NB4 (cell line): ENCODE data around the gene MFAP5.
A peak's percentile ranks its signal among the peaks of the same experiment; 100 is the strongest.

Experiments used
- MYC ChIP-seq: IDR thresholded peaks from 2 replicates; pipeline ENCODE4 v1.6.1; 2011; ENCODE audit warnings: low read depth, low read length
- POLR2A ChIP-seq: IDR thresholded peaks from 2 replicates; pipeline ENCODE4 v1.6.1; 2011; ENCODE audit warnings: mild to moderate bottlenecking; ENCODE audit not compliant: insufficient read length; ENCODE audit errors: extremely low read depth
- TF ChIP-seq, protein P1 (sequence below): IDR thresholded peaks from one replicate; pipeline ENCODE4 v1.5.1; 2012; ENCODE audit warnings: low read depth, low read length
- TF ChIP-seq, protein P2 (sequence below): IDR thresholded peaks from 2 replicates; pipeline ENCODE4 v1.6.1; 2011; ENCODE audit warnings: low read depth, low read length

DNA sequence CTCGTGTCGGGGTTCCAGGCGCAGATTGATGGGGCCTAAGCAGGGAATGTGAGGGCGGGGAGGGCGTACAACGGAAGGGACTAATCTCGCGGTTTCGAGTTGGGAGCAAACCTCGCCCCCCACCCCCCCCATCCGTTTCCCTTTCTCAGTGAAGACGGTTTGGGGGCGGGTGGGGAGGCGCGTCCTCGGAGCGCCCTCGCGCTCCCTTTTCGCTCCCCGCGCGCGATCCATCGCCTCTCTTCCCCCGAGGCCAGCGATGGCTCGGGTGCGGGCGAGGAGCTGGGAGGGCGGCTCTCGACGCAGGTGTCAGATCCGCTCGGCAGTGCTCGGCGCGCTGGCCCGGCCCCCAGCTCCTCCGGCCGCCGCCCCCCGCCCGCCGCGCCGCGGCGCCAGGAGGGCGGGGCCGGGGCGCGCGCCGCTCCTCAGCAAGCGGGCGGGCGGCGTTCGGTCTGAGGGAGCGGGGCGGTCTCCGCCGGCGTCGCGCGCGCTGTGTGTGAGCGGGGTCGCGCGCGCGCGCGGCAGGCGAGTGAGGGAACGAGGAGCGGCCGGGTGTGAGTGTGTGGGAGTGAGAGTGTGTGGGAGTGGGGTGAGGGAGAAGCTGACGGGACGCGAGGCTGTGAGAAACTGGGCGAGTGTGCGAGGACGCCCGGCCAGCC, 35.0 kb upstream of the MFAP5 start, which contains the start of gene RIMKLB:
- TF ChIP-seq, protein P1, sequence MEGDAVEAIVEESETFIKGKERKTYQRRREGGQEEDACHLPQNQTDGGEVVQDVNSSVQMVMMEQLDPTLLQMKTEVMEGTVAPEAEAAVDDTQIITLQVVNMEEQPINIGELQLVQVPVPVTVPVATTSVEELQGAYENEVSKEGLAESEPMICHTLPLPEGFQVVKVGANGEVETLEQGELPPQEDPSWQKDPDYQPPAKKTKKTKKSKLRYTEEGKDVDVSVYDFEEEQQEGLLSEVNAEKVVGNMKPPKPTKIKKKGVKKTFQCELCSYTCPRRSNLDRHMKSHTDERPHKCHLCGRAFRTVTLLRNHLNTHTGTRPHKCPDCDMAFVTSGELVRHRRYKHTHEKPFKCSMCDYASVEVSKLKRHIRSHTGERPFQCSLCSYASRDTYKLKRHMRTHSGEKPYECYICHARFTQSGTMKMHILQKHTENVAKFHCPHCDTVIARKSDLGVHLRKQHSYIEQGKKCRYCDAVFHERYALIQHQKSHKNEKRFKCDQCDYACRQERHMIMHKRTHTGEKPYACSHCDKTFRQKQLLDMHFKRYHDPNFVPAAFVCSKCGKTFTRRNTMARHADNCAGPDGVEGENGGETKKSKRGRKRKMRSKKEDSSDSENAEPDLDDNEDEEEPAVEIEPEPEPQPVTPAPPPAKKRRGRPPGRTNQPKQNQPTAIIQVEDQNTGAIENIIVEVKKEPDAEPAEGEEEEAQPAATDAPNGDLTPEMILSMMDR, result no peak
- TF ChIP-seq POLR2A (peak; percentile 39), MYC (no peak)
- TF ChIP-seq, protein P2, sequence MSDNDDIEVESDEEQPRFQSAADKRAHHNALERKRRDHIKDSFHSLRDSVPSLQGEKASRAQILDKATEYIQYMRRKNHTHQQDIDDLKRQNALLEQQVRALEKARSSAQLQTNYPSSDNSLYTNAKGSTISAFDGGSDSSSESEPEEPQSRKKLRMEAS, result no peak
